Testis (tissue), 2 donors: ENCODE results near the gene A3GALT2.

Experiments
- POLR2A ChIP-seq: fragments of 450-650 bp; IDR thresholded peaks from one replicate; pipeline ENCODE4 v1.6.1; 2017; ENCODE audit warnings: antibody characterized with exemption, mild to moderate bottlenecking, moderate library complexity
- TF ChIP-seq, protein P1 (sequence below), 3 experiments: fragments of 450-650 bp in 2 of 3; fragments of 200-600 bp in 1 of 3; sonication (generic) in 1 of 3; IDR thresholded peaks; one replicate each; pipeline ENCODE4 v1.5.1; 2016 to 2019; ENCODE audit warnings: antibody characterized with exemption in 3 of 3, mild to moderate bottlenecking in 2 of 3, moderate library complexity in 1 of 3

DNA sequence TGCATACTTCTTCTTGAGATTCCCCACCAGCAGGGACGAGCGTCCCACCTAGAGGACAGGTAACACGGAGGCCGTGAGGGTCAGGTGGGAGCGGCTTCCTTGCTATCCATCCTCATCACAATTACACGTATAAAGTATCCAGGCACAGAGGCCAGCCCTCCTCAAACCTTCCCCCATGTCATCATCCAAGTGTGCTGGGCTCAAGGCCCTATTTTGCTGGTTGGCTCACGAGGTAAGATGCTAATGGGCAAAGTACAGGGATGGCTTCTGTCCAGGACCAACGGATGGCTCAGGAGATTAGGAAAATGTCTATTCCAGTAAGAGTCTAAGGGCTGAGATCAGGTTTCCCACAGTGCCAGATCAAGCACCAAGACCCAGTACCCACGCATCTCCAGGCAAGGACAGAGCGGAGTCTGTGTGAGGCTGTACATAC lies 11.5 kb upstream of the A3GALT2 start:
- TF ChIP-seq POLR2A, result no peak
- TF ChIP-seq, protein P1, sequence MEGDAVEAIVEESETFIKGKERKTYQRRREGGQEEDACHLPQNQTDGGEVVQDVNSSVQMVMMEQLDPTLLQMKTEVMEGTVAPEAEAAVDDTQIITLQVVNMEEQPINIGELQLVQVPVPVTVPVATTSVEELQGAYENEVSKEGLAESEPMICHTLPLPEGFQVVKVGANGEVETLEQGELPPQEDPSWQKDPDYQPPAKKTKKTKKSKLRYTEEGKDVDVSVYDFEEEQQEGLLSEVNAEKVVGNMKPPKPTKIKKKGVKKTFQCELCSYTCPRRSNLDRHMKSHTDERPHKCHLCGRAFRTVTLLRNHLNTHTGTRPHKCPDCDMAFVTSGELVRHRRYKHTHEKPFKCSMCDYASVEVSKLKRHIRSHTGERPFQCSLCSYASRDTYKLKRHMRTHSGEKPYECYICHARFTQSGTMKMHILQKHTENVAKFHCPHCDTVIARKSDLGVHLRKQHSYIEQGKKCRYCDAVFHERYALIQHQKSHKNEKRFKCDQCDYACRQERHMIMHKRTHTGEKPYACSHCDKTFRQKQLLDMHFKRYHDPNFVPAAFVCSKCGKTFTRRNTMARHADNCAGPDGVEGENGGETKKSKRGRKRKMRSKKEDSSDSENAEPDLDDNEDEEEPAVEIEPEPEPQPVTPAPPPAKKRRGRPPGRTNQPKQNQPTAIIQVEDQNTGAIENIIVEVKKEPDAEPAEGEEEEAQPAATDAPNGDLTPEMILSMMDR (IDR thresholded peaks at IDR 0.05), result no peak
